ENCODE data around the gene CTNNA2.
"Not testable (repeated sequence)": the region's sequence is repeated elsewhere in the genome, so short reads cannot be mapped to it uniquely, and the experiment has no call there.

CTNNA2 gene

GRCh38 chr2:80154231-80154915, 641.5 kb downstream of the CTNNA2 start:
- DNase-seq = no peak

GRCh38 chr2:80164375-80164774, 651.5 kb downstream of the CTNNA2 start:
- DNase-seq = no peak

- no peak for DNase-seq
Measured at GRCh38 chr2:80166483-80167171, 653.8 kb downstream of the CTNNA2 start.

GRCh38 chr2:80167284-80167808, 654.5 kb downstream of the CTNNA2 start:
- DNase-seq = peak in 1 of 2 experiments; percentile 17

GRCh38 chr2:80168037-80168436, 655.2 kb downstream of the CTNNA2 start:
- DNase-seq = no peak

GRCh38 chr2:80168801-80169200, 656.0 kb downstream of the CTNNA2 start:
- no peak for DNase-seq

GRCh38 chr2:80169811-80170594, 657.2 kb downstream of the CTNNA2 start:
- no peak for DNase-seq

GRCh38 chr2:80185091-80185490, 672.2 kb downstream of the CTNNA2 start:
- DNase-seq = no peak

- DNase-seq = no peak
Measured at GRCh38 chr2:80186262-80186661, 673.4 kb downstream of the CTNNA2 start.

- DNase-seq = no peak
Measured at GRCh38 chr2:80187156-80187555, 674.3 kb downstream of the CTNNA2 start.

- DNase-seq = no peak
Measured at GRCh38 chr2:80190166-80190565, 677.3 kb downstream of the CTNNA2 start.

- no peak for DNase-seq
Measured at GRCh38 chr2:80193566-80193965, 680.7 kb downstream of the CTNNA2 start.

- no peak for DNase-seq
Measured at GRCh38 chr2:80195034-80195433, 682.2 kb downstream of the CTNNA2 start.

GRCh38 chr2:80198042-80198441, 685.2 kb downstream of the CTNNA2 start:
- no peak for DNase-seq

- DNase-seq = no peak
Measured at GRCh38 chr2:80199504-80199903, 686.7 kb downstream of the CTNNA2 start.

GRCh38 chr2:80203929-80204328, 691.1 kb downstream of the CTNNA2 start:
- DNase-seq = not testable (repeated sequence)

GRCh38 chr2:80205498-80205897, 692.6 kb downstream of the CTNNA2 start:
- DNase-seq = no peak

- DNase-seq = no peak
Measured at GRCh38 chr2:80209458-80209857, 696.6 kb downstream of the CTNNA2 start.

- DNase-seq = no peak
Measured at GRCh38 chr2:80217446-80217845, 704.6 kb downstream of the CTNNA2 start.

- no peak for DNase-seq
Measured at GRCh38 chr2:80222644-80223043, 709.8 kb downstream of the CTNNA2 start.

GRCh38 chr2:80231421-80231820, 718.6 kb downstream of the CTNNA2 start:
- DNase-seq = no peak

GRCh38 chr2:80233333-80233732, 720.5 kb downstream of the CTNNA2 start:
- no peak for DNase-seq

GRCh38 chr2:80238692-80239469, 726.0 kb downstream of the CTNNA2 start:
- peak; percentile 4 to 42 for DNase-seq

Measured in NCI-H526 (cell line).